ENCODE measurements around the gene INSM1. TPM values are rescaled to one million over a fixed set of nuclear protein-coding genes. Genes with fewer than 3 reads are reported as not detected.

INSM1 gene
- polyA plus RNA-seq, 1 donor (not counting 4 experiments of a cell fraction or from before 2014, with no cell fraction given), result not detected

DNA sequence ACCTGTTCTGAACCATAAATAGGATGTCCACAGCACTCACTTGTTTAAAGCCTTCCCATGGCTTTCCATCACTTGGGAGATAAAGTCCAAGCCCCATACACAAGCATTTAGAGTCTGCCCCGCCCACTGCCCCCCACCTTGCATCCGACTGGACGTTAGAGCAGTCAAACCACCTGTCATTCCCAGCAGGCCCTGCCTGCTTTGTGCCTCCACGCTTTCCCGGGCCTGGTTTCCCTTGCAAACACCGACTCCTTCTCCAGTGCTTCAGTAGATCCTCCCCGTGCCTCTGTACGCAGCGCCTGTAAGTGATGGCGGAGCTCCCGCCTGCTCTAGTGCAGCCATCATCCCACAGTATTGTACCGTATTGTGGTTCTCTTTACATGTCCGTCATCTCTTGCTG, 38.3 kb upstream of the INSM1 start:
- H2AFZ ChIP-seq (ENCODE audit: control insufficient read depth, low read length), result no peak overlapping the region
- FAIRE-seq (no peak), DNase-seq (ENCODE audit: low read depth, low spot score) (no peak)
- H3K9ac ChIP-seq (ENCODE audit: control insufficient read depth, extremely low read depth, insufficient read depth, low read length), result no peak overlapping the region
- H3K4me3 ChIP-seq (ENCODE audit: control insufficient read depth in 2 of 3, extremely low read depth in 1 of 3, insufficient read depth in 2 of 3, low read depth in 1 of 3, low read length in 3 of 3), result no peak overlapping the region
- no peaks in the 10 kb centered on the region for H3K79me2 ChIP-seq (ENCODE audit: control insufficient read depth, insufficient read depth, low read length)
- H3K27me3 ChIP-seq (ENCODE audit: control insufficient read depth, extremely low read depth, insufficient read depth, low read length), result no peaks in the 10 kb centered on the region
- no peak overlapping the region for H3K4me2 ChIP-seq (ENCODE audit: control insufficient read depth, extremely low read depth, insufficient read depth, low read depth, low read length)
- H3K27ac ChIP-seq (ENCODE audit: control insufficient read depth, insufficient read depth, low read length), result no peak overlapping the region
- H3K36me3 ChIP-seq (ENCODE audit: control insufficient read depth in 2 of 2, extremely low read depth in 1 of 2, insufficient read depth in 2 of 2, low read length in 2 of 2), result no peaks in the 10 kb centered on the region
- dilution Hi-C loops (cut with MboI; ENCODE audit: extremely low pct_ligation_motif_present, low sequenced_read_pairs), result no loop called here
- no peaks in the 10 kb centered on the region for H3K9me3 ChIP-seq (ENCODE audit: control insufficient read depth, low read depth, low read length)
- no peaks in the 10 kb centered on the region for H3K4me1 ChIP-seq (ENCODE audit: control insufficient read depth, extremely low read depth, insufficient read depth, low read length)
- no peaks in the 10 kb centered on the region for H3K9me1 ChIP-seq (ENCODE audit: control insufficient read depth, extremely low read depth, insufficient read depth, low read length)
- H4K20me1 ChIP-seq (ENCODE audit: control insufficient read depth, extremely low read depth, insufficient read depth, low read length), result no peaks in the 10 kb centered on the region
- TF ChIP-seq, protein P1, sequence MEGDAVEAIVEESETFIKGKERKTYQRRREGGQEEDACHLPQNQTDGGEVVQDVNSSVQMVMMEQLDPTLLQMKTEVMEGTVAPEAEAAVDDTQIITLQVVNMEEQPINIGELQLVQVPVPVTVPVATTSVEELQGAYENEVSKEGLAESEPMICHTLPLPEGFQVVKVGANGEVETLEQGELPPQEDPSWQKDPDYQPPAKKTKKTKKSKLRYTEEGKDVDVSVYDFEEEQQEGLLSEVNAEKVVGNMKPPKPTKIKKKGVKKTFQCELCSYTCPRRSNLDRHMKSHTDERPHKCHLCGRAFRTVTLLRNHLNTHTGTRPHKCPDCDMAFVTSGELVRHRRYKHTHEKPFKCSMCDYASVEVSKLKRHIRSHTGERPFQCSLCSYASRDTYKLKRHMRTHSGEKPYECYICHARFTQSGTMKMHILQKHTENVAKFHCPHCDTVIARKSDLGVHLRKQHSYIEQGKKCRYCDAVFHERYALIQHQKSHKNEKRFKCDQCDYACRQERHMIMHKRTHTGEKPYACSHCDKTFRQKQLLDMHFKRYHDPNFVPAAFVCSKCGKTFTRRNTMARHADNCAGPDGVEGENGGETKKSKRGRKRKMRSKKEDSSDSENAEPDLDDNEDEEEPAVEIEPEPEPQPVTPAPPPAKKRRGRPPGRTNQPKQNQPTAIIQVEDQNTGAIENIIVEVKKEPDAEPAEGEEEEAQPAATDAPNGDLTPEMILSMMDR (optimal IDR thresholded peaks at IDR 0.05 in 1 of 3, IDR thresholded peaks at IDR 0.05 in 1 of 3, conservative IDR thresholded peaks at IDR 0.05 in 1 of 3; ENCODE audit: extremely low read depth in 1 of 3, insufficient read depth in 2 of 3, low read length in 3 of 3), result no peak
- TF ChIP-seq EZH2 (IDR thresholded peaks at IDR 0.05; ENCODE audit: low read length), result no peak

DNA sequence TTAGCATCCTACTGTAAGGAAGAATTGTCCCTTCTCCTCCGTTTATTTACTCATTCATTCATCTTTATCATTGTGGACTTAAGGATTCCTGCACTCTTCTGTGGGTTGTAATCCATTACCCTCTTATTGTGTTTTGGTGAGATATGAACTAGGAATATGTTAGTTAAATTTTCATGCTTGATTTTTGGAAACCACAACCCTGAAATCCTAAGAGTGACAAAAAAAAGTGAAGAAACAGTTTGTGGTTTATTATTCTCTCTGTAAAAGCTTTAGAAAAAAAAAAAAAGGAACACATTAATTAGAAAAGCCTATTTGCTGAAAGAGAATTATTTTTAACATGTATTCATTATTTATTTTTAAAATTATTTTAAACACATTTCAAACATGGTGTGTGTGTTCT, 36.7 kb upstream of the INSM1 start:
- Histone ChIP-seq H3K4me2 (ENCODE audit: control insufficient read depth, extremely low read depth, insufficient read depth, low read depth, low read length) (no peak overlapping the region), H2AFZ (ENCODE audit: control insufficient read depth, low read length) (no peak overlapping the region), H3K27ac (ENCODE audit: control insufficient read depth, insufficient read depth, low read length) (no peak overlapping the region), H4K20me1 (ENCODE audit: control insufficient read depth, extremely low read depth, insufficient read depth, low read length) (no peaks in the 10 kb centered on the region), H3K9me1 (ENCODE audit: control insufficient read depth, extremely low read depth, insufficient read depth, low read length) (no peaks in the 10 kb centered on the region), H3K27me3 (ENCODE audit: control insufficient read depth, extremely low read depth, insufficient read depth, low read length) (no peaks in the 10 kb centered on the region), H3K79me2 (ENCODE audit: control insufficient read depth, insufficient read depth, low read length) (no peaks in the 10 kb centered on the region), H3K9me3 (ENCODE audit: control insufficient read depth, low read depth, low read length) (no peaks in the 10 kb centered on the region), H3K4me1 (ENCODE audit: control insufficient read depth, extremely low read depth, insufficient read depth, low read length) (no peaks in the 10 kb centered on the region), H3K4me3 (ENCODE audit: control insufficient read depth in 2 of 3, extremely low read depth in 1 of 3, insufficient read depth in 2 of 3, low read depth in 1 of 3, low read length in 3 of 3) (no peak overlapping the region), H3K36me3 (ENCODE audit: control insufficient read depth in 2 of 2, extremely low read depth in 1 of 2, insufficient read depth in 2 of 2, low read length in 2 of 2) (no peaks in the 10 kb centered on the region), H3K9ac (ENCODE audit: control insufficient read depth, extremely low read depth, insufficient read depth, low read length) (no peak overlapping the region)
- TF ChIP-seq, protein P1 (optimal IDR thresholded peaks at IDR 0.05 in 1 of 3, IDR thresholded peaks at IDR 0.05 in 1 of 3, conservative IDR thresholded peaks at IDR 0.05 in 1 of 3; ENCODE audit: extremely low read depth in 1 of 3, insufficient read depth in 2 of 3, low read length in 3 of 3), result no peak
- TF ChIP-seq EZH2 (IDR thresholded peaks at IDR 0.05; ENCODE audit: low read length), result no peak
- dilution Hi-C loops (cut with MboI; ENCODE audit: extremely low pct_ligation_motif_present, low sequenced_read_pairs), result no loop called here
- DNase-seq (ENCODE audit: low read depth, low spot score), result no peak
- no peak for FAIRE-seq
